Ascending aorta (tissue), 2 donors: Measurements from ENCODE around the gene MYL3. TPM values are rescaled to one million over a fixed set of nuclear protein-coding genes. Genes with fewer than 3 reads are reported as not detected.

Experiments
- DNase-seq, 2 donors: peaks; one replicate each; pipeline ENCODE4 v3.0.0-alpha.2; 2019; ENCODE audit warnings: low spot score in 2 of 2
- H3K27ac ChIP-seq, 2 donors: fragments of 200-600 bp; sonication (generic); one replicate each; pipeline ENCODE4 v1.5.1; 2016 to 2017; ENCODE audit warnings: mild to moderate bottlenecking in 1 of 2
- H3K27me3 ChIP-seq: fragments of 200-600 bp; sonication (generic); one replicate; pipeline ENCODE4 v1.5.1; 2017
- H3K36me3 ChIP-seq, 2 donors: fragments of 200-600 bp; sonication (generic); one replicate each; pipeline ENCODE4 v1.5.1; 2016
- H3K4me1 ChIP-seq, 2 donors: fragments of 200-600 bp; sonication (generic); one replicate each; pipeline ENCODE4 v1.5.1; 2016 to 2017; ENCODE audit warnings: mild to moderate bottlenecking in 1 of 2
- H3K4me3 ChIP-seq, 2 donors: fragments of 200-600 bp; sonication (generic); one replicate each; pipeline ENCODE4 v1.5.1; 2016 to 2017; ENCODE audit warnings: mild to moderate bottlenecking in 1 of 2
- H3K9me3 ChIP-seq, 2 donors: fragments of 200-600 bp; sonication (generic); one replicate each; pipeline ENCODE4 v1.5.1; 2016
- intact Hi-C: fragments of 100-400 bp; cut with DNase I; formaldehyde crosslinking; loops from one replicate; pipeline ENCODE4 v1.15.1; 2023
- total RNA-seq: library from RNA; depleted of rRNA; stranded (reverse); fragments of >200 nt; gene quantifications from one replicate; pipeline ENCODE4 v1.1.0, GENCODE V29; 2016
- TF ChIP-seq, protein P1 (sequence below), 3 experiments: fragments of 200-600 bp in 2 of 3; fragments of 450-650 bp in 1 of 3; sonication (generic) in 2 of 3; IDR thresholded peaks; one replicate each; pipeline ENCODE4 v1.5.1; 2016 to 2019; ENCODE audit warnings: antibody characterized with exemption in 3 of 3, mild to moderate bottlenecking in 1 of 3, moderate library complexity in 1 of 3

MYL3 gene
- total RNA-seq, 1 donor from 2014 or later = 3.6 TPM

DNA sequence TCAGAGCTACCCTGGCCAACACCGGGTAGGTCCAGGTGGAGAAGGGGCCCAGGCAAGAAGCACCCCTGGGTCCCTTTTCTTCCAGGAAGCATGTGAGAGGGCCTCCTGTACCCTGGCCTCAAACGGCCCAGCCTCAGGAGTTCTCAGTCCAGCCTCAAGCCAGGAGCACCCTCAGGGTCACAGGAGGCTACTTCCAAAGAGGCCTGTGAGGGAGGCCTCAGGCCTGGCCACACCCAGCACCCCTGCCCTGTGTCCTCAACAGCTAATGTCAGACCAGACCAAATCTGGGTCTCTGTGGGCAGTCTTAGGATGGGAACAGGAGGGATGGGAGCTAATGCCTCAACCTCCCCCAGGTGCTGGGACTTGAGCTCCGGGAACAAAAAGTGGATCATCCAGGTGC lies 37.8 kb upstream of the MYL3 start:
- TF ChIP-seq, protein P1, sequence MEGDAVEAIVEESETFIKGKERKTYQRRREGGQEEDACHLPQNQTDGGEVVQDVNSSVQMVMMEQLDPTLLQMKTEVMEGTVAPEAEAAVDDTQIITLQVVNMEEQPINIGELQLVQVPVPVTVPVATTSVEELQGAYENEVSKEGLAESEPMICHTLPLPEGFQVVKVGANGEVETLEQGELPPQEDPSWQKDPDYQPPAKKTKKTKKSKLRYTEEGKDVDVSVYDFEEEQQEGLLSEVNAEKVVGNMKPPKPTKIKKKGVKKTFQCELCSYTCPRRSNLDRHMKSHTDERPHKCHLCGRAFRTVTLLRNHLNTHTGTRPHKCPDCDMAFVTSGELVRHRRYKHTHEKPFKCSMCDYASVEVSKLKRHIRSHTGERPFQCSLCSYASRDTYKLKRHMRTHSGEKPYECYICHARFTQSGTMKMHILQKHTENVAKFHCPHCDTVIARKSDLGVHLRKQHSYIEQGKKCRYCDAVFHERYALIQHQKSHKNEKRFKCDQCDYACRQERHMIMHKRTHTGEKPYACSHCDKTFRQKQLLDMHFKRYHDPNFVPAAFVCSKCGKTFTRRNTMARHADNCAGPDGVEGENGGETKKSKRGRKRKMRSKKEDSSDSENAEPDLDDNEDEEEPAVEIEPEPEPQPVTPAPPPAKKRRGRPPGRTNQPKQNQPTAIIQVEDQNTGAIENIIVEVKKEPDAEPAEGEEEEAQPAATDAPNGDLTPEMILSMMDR (IDR thresholded peaks at IDR 0.05) = no peak
- H3K9me3 ChIP-seq = no peaks in the 10 kb centered on the region
- H3K4me1 ChIP-seq = peaks cover 0 to 21% of the 10 kb centered on the region in 2 donors
- intact Hi-C loops = no loop called here
- H3K4me3 ChIP-seq = no peak overlapping the region
- H3K36me3 ChIP-seq = no peaks in the 10 kb centered on the region
- DNase-seq = no peak
- no peak overlapping the region for H3K27ac ChIP-seq
- no peaks in the 10 kb centered on the region for H3K27me3 ChIP-seq

GRCh38 chr3:46900356-46900755 lies 37.1 kb upstream of the MYL3 start:
- H3K36me3 ChIP-seq = no peaks in the 10 kb centered on the region
- TF ChIP-seq, protein P1 (IDR thresholded peaks at IDR 0.05) = no peak
- H3K27me3 ChIP-seq = no peaks in the 10 kb centered on the region
- intact Hi-C loops = no loop called here
- H3K4me1 ChIP-seq = peaks cover 0 to 21% of the 10 kb centered on the region in 2 donors
- no peaks in the 10 kb centered on the region for H3K9me3 ChIP-seq
- no peak overlapping the region for H3K27ac ChIP-seq
- H3K4me3 ChIP-seq = no peak overlapping the region
- no peak for DNase-seq

GRCh38 chr3:46900007-46900292 lies 36.7 kb upstream of the MYL3 start:
- intact Hi-C loops = no loop called here
- no peak overlapping the region for H3K27ac ChIP-seq
- H3K27me3 ChIP-seq = no peaks in the 10 kb centered on the region
- TF ChIP-seq, protein P1 (IDR thresholded peaks at IDR 0.05) = no peak
- DNase-seq = no peak
- H3K4me1 ChIP-seq = peaks cover 0 to 21% of the 10 kb centered on the region in 2 donors
- no peaks in the 10 kb centered on the region for H3K9me3 ChIP-seq
- no peak overlapping the region for H3K4me3 ChIP-seq
- H3K36me3 ChIP-seq = no peaks in the 10 kb centered on the region

GRCh38 chr3:46899151-46900006 lies 36.1 kb upstream of the MYL3 start:
- Histone ChIP-seq H3K4me3 (peak overlapping the region; percentile 29 to 39), H3K9me3 (no peaks in the 10 kb centered on the region), H3K36me3 (no peaks in the 10 kb centered on the region), H3K27ac (no peak overlapping the region), H3K4me1 (peaks cover 0 to 21% of the 10 kb centered on the region in 2 donors), H3K27me3 (no peaks in the 10 kb centered on the region)
- intact Hi-C loops = no loop called here
- DNase-seq = no peak
- TF ChIP-seq, protein P1 (IDR thresholded peaks at IDR 0.05) = no peak

- Histone ChIP-seq H3K27ac (no peak overlapping the region), H3K27me3 (no peaks in the 10 kb centered on the region), H3K4me3 (peak overlapping the region; percentile 29 to 39), H3K36me3 (no peaks in the 10 kb centered on the region), H3K9me3 (no peaks in the 10 kb centered on the region), H3K4me1 (peaks cover 0 to 21% of the 10 kb centered on the region in 2 donors)
- intact Hi-C loops = no loop called here
- DNase-seq = no peak
- TF ChIP-seq, protein P1 (IDR thresholded peaks at IDR 0.05) = no peak
Observed at GRCh38 chr3:46898321-46899150, 35.3 kb upstream of the MYL3 start.
